IMR-90 (cell line): ENCODE data around the gene C6orf15. TPM values are rescaled to one million over a fixed set of nuclear protein-coding genes. Genes with fewer than 3 reads are reported as not detected.

ENCODE experiments used
- ATAC-seq: fragments of 200-7000 bp; cut with Tn5 transposase; 2 replicates; pipeline ENCODE4 v1.9.1; 2020; ENCODE audit warnings: low read depth, mild to moderate bottlenecking, moderate library complexity
- BruUV-seq: library from RNA; stranded (reverse); fragments of 400-500 nt; replicated peaks from 2 replicates; lab custom pipeline; 2021; lab: Mats Ljungman, UMichigan
- CTCF ChIA-PET: fragments of 300-600 bp; formaldehyde crosslinking; extraction: SDS; loops from one replicate; lab custom pipeline; 2021; ENCODE audit warnings: antibody characterized with exemption; lab: Yijun Ruan, JAX
- POLR2A ChIA-PET: fragments of 300-600 bp; sonication (Branson Sonifier 250); formaldehyde crosslinking; loops from one replicate; lab custom pipeline; 2022; ENCODE audit warnings: antibody characterized with exemption; ENCODE audit not compliant: unreplicated experiment; lab: Charles Lee
- DNase-seq: peaks from one replicate; pipeline ENCODE4 v3.0.0; 2013
- H2AFZ ChIP-seq: replicated peaks from 2 replicates; pipeline ENCODE3; 2013; ENCODE audit warnings: low read length, mild to moderate bottlenecking; ENCODE audit not compliant: poor library complexity
- H2AK5ac ChIP-seq: 2 replicates; pipeline ENCODE4 v1.6.1; 2013; ENCODE audit warnings: low read depth, low read length, inconsistent platforms
- H2AK9ac ChIP-seq: replicated peaks from 2 replicates; pipeline ENCODE3; 2013; ENCODE audit warnings: mild to moderate bottlenecking, low read depth, low read length, moderate library complexity; ENCODE audit not compliant: poor library complexity
- H2BK120ac ChIP-seq: 2 replicates; pipeline ENCODE4 v1.6.1; 2013; ENCODE audit warnings: low read depth, low read length, inconsistent platforms
- H2BK15ac ChIP-seq: 3 replicates; pipeline ENCODE4 v1.6.1; 2013; ENCODE audit warnings: low read depth, low read length, inconsistent platforms
- H2BK20ac ChIP-seq: 2 replicates; pipeline ENCODE4 v1.6.1; 2013; ENCODE audit warnings: low read depth, mild to moderate bottlenecking, inconsistent platforms, low read length, moderate library complexity
- H2BK5ac ChIP-seq: 2 replicates; pipeline ENCODE4 v1.6.1; 2013; ENCODE audit warnings: mild to moderate bottlenecking, low read depth, low read length, inconsistent platforms; ENCODE audit not compliant: poor library complexity, severe bottlenecking
- H3K14ac ChIP-seq: replicated peaks from 2 replicates; pipeline ENCODE4 v1.6.1; 2013; ENCODE audit warnings: low read depth, low read length, inconsistent platforms
- H3K18ac ChIP-seq: 2 replicates; pipeline ENCODE4 v1.6.1; 2013; ENCODE audit warnings: low read depth, low read length, control low read depth
- H3K23ac ChIP-seq: 2 replicates; pipeline ENCODE4 v1.6.1; 2013; ENCODE audit warnings: low read depth, low read length, inconsistent platforms
- H3K27ac ChIP-seq: 2 replicates; pipeline ENCODE4 v1.5.1; 2013; ENCODE audit warnings: mild to moderate bottlenecking, control low read depth, low read length; ENCODE audit not compliant: insufficient read depth
- H3K27me3 ChIP-seq: 2 replicates; pipeline ENCODE4 v1.6.1; 2013; ENCODE audit warnings: low read length; ENCODE audit not compliant: control insufficient read depth, insufficient read depth
- H3K36me3 ChIP-seq: 2 replicates; pipeline ENCODE4 v1.6.1; 2013; ENCODE audit warnings: low read length, mixed read lengths; ENCODE audit not compliant: control insufficient read depth, insufficient read depth
- H3K4ac ChIP-seq: 2 replicates; pipeline ENCODE4 v1.6.1; 2013; ENCODE audit warnings: low read depth, low read length, inconsistent platforms
- H3K4me1 ChIP-seq: 2 replicates; pipeline ENCODE4 v1.6.1; 2013; ENCODE audit warnings: low read length, mixed read lengths; ENCODE audit not compliant: control insufficient read depth, insufficient read depth
- H3K4me2 ChIP-seq: 2 replicates; pipeline ENCODE4 v1.6.1; 2013; ENCODE audit warnings: low read depth, mild to moderate bottlenecking, control low read depth, low read length, moderate library complexity
- H3K4me3 ChIP-seq: 2 replicates; pipeline ENCODE4 v1.5.1; 2013; ENCODE audit warnings: low read depth, mild to moderate bottlenecking, control low read depth, low read length, moderate library complexity; ENCODE audit not compliant: insufficient read depth
- H3K56ac ChIP-seq: 2 replicates; pipeline ENCODE4 v1.6.1; 2013; ENCODE audit warnings: low read length, inconsistent platforms; ENCODE audit not compliant: insufficient read depth; ENCODE audit errors: extremely low read depth
- H3K79me1 ChIP-seq, 2 experiments: 2 replicates each; pipeline ENCODE4 v1.6.1; 2013; ENCODE audit warnings: low read length in 2 of 2, inconsistent platforms in 1 of 2, low read depth in 1 of 2
- H3K9ac ChIP-seq: 2 replicates; pipeline ENCODE4 v1.6.1; 2013; ENCODE audit warnings: low read depth, low read length, control low read depth
- H3K9me1 ChIP-seq: 2 replicates; pipeline ENCODE4 v1.6.1; 2013; ENCODE audit warnings: low read length, inconsistent platforms; ENCODE audit not compliant: insufficient read depth
- H3K9me3 ChIP-seq: 2 replicates; pipeline ENCODE4 v1.6.1; 2013; ENCODE audit warnings: low read length; ENCODE audit not compliant: control insufficient read depth, insufficient read depth
- H4K20me1 ChIP-seq: 2 replicates; pipeline ENCODE4 v1.6.1; 2013; ENCODE audit warnings: low read length, inconsistent platforms; ENCODE audit not compliant: insufficient read depth
- H4K5ac ChIP-seq: 2 replicates; pipeline ENCODE4 v1.6.1; 2013; ENCODE audit warnings: mild to moderate bottlenecking, low read depth, low read length, control low read depth
- H4K8ac ChIP-seq, 2 experiments: 2 replicates each; pipeline ENCODE4 v1.6.1; 2013; ENCODE audit warnings: low read depth in 2 of 2, low read length in 2 of 2, control low read depth in 1 of 2, inconsistent platforms in 1 of 2
- H4K91ac ChIP-seq: 2 replicates; pipeline ENCODE4 v1.6.1; 2013; ENCODE audit warnings: low read depth, low read length, inconsistent platforms; ENCODE audit not compliant: insufficient read depth
- BHLHE40 ChIP-seq: fragments of 150-350 bp; IDR thresholded peaks from 2 replicates; pipeline ENCODE4 v1.6.1; 2016; ENCODE audit warnings: mild to moderate bottlenecking, low read depth, low read length
- WGBS, 2 experiments: methylation state at CpG; one replicate each; pipeline versions ENCODE4 v1.1.5 to v1.1.7; 2013; ENCODE audit warnings: missing lambda C conversion rate in 2 of 2; ENCODE audit not compliant: insufficient read length in 1 of 2; ENCODE audit errors: extremely low coverage in 2 of 2; 5-methylcytosine and 5-hydroxymethylcytosine counted together
- dilution Hi-C: fragments of 300-500 bp; cut with HindIII; formaldehyde crosslinking; loops from one replicate; pipeline ENCODE4 v1.14.3; 2018; ENCODE audit warnings: low sequenced_read_pairs; ENCODE audit not compliant: unreplicated experiment
- in situ Hi-C: fragments of 300-500 bp; cut with MboI; formaldehyde crosslinking; loops from 3 replicates; pipeline ENCODE4 v1.14.3; 2019; ENCODE audit warnings: low sequenced_read_pairs, inconsistent platforms, mixed read lengths
- intact Hi-C: fragments of 100-400 bp; cut with micrococcal nuclease; formaldehyde crosslinking; loops from 2 replicates; pipeline ENCODE4 v1.10.0; 2022
- polyA plus RNA-seq, 3 experiments: library from polyadenylated mRNA; depleted of rRNA; stranded (reverse); fragments of >200 nt; gene quantifications; 2 replicates each; pipeline ENCODE4 v1.2.3, GENCODE V29; 2012; ENCODE audit warnings: low replicate concordance in 1 of 3
- total RNA-seq: library from RNA; depleted of rRNA; stranded (reverse); fragments of >200 nt; gene quantifications from 2 replicates; pipeline ENCODE4 v1.2.3, GENCODE V29; 2012
- TF ChIP-seq, protein P1 (sequence below): fragments of 150-350 bp; IDR thresholded peaks from 2 replicates; pipeline ENCODE4 v1.6.1; 2017; ENCODE audit warnings: mild to moderate bottlenecking, antibody characterized with exemption, low read length, low read depth
- TF ChIP-seq, protein P2 (sequence below): fragments of 150-350 bp; IDR thresholded peaks from 2 replicates; pipeline ENCODE4 v1.6.1; 2016; ENCODE audit warnings: low read depth, mild to moderate bottlenecking, low read length, moderate library complexity, borderline replicate concordance

Gene C6orf15
- total and polyA plus RNA-seq, 2 of the 4 experiments (the other 2 are of a cell fraction): not detected

DNA sequence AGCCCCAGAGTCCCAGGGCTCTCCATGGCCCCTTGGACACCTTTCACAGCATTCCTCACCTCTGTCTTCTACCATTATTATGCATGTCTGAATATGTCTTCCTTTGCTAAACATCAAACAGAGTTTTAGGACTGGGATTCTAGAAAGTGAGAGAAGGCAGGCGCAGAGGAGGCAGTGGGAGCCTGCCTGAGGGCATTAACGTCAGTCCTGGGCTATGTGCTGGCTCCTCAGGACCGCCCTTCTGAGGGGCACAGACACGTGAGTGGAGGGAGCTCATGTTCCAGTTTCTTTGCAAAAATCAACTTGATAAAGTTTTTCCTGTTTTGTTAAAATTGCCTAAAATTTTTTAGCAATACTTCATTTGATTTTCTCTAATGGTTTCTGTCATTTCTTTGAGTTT, 38.0 kb downstream of the C6orf15 start:
- H4K20me1 ChIP-seq: no peaks in the 10 kb centered on the region
- no peak overlapping the region for H4K8ac ChIP-seq
- 100% methylated on average over 1 of the region's 4 CpGs; no CpG with 5 or more reads in 1 of the 2 experiments for WGBS, 2 experiments
- H3K18ac ChIP-seq: no peak overlapping the region
- TF ChIP-seq, protein P1, sequence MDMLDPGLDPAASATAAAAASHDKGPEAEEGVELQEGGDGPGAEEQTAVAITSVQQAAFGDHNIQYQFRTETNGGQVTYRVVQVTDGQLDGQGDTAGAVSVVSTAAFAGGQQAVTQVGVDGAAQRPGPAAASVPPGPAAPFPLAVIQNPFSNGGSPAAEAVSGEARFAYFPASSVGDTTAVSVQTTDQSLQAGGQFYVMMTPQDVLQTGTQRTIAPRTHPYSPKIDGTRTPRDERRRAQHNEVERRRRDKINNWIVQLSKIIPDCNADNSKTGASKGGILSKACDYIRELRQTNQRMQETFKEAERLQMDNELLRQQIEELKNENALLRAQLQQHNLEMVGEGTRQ: no peak
- TF ChIP-seq, protein P2, sequence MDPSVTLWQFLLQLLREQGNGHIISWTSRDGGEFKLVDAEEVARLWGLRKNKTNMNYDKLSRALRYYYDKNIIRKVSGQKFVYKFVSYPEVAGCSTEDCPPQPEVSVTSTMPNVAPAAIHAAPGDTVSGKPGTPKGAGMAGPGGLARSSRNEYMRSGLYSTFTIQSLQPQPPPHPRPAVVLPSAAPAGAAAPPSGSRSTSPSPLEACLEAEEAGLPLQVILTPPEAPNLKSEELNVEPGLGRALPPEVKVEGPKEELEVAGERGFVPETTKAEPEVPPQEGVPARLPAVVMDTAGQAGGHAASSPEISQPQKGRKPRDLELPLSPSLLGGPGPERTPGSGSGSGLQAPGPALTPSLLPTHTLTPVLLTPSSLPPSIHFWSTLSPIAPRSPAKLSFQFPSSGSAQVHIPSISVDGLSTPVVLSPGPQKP: no peak
- no peak for TF ChIP-seq BHLHE40
- CTCF ChIA-PET: interaction anchor here (2.4 kb wide), 1 partner anchor 9 kb away, joined by 7 read pairs; no protein-coding TSS in a partner anchor
- H4K5ac ChIP-seq: no peak overlapping the region
- H3K79me1 ChIP-seq: no peaks in the 10 kb centered on the region
- H3K4me1 ChIP-seq: peaks cover 4% of the 10 kb centered on the region
- H3K27ac ChIP-seq: no peak overlapping the region
- no peak overlapping the region for H2BK20ac ChIP-seq
- no peaks in the 10 kb centered on the region for H3K27me3 ChIP-seq
- H3K9me3 ChIP-seq: no peaks in the 10 kb centered on the region
- no peak overlapping the region for H3K56ac ChIP-seq
- no peak for ATAC-seq
- H2AK5ac ChIP-seq: 0 out of 2 replicates have a peak overlapping the region, but pooled peaks have one; percentile 48
- no peak overlapping the region for H2BK15ac ChIP-seq
- H3K23ac ChIP-seq: peak overlapping the region; percentile 61; the same call in 1 of the 2 replicates
- intact Hi-C loops (loop anchor here (5.0 kb wide), 1 partner anchor 332 kb away; the partner anchor contains the start of genes FLOT1 and IER3), in situ Hi-C loops (no loop called here), dilution Hi-C loops (no loop called here)
- H3K36me3 ChIP-seq: no peaks in the 10 kb centered on the region
- DNase-seq: no peak
- H4K91ac ChIP-seq: no peak overlapping the region
- BruUV-seq: no TSS peak
- H2AK9ac ChIP-seq: no peak overlapping the region
- no peak overlapping the region for H3K4me3 ChIP-seq
- POLR2A ChIA-PET: no interaction called here
- H3K14ac ChIP-seq: no peak overlapping the region
- H2BK120ac ChIP-seq: no peak overlapping the region
- peak overlapping the region; percentile 56 for H2AFZ ChIP-seq
- no peak overlapping the region for H3K9ac ChIP-seq
- no peak overlapping the region for H2BK5ac ChIP-seq
- H3K4ac ChIP-seq: 0 out of 2 replicates have a peak overlapping the region, but pooled peaks have one; percentile 34
- no peak overlapping the region for H3K4me2 ChIP-seq
- H3K9me1 ChIP-seq: peaks cover 2% of the 10 kb centered on the region; the same call in 1 of the 2 replicates
